Esophagus squamous epithelium (tissue), 4 donors: ENCODE data around the gene ATL3.

Experiments used
- CTCF ChIP-seq, 6 experiments: fragments of 450-650 bp in 4 of 6; fragments of 200-600 bp in 2 of 6; sonication (generic) in 2 of 6; IDR thresholded peaks; one replicate each; pipeline ENCODE4 v1.5.1; 2016 to 2019; ENCODE audit warnings: antibody characterized with exemption in 6 of 6, mild to moderate bottlenecking in 4 of 6, moderate library complexity in 4 of 6
- POLR2A ChIP-seq, 4 donors: fragments of 450-650 bp; IDR thresholded peaks; one replicate each; pipeline ENCODE4 v1.6.1; 2017; ENCODE audit warnings: antibody characterized with exemption in 4 of 4, mild to moderate bottlenecking in 4 of 4, moderate library complexity in 3 of 4

- TF ChIP-seq CTCF (IDR thresholded peaks at IDR 0.05): no peak
- TF ChIP-seq POLR2A (IDR thresholded peaks at IDR 0.05): no peak
Observed at GRCh38 chr11:63683133-63683991, 12.2 kb upstream of the ATL3 start.
